ENCODE results near the gene RXRA. TPM values are rescaled to one million over a fixed set of nuclear protein-coding genes. Genes with fewer than 3 reads are reported as not detected.

Gene RXRA
- total and polyA plus RNA-seq, 10 of the 15 experiments (the other 5 are each of a cell fraction or from before 2014, with no cell fraction given) = 0.89 to 36.8 (median 11.1) TPM

- TF ChIP-seq, protein P1, sequence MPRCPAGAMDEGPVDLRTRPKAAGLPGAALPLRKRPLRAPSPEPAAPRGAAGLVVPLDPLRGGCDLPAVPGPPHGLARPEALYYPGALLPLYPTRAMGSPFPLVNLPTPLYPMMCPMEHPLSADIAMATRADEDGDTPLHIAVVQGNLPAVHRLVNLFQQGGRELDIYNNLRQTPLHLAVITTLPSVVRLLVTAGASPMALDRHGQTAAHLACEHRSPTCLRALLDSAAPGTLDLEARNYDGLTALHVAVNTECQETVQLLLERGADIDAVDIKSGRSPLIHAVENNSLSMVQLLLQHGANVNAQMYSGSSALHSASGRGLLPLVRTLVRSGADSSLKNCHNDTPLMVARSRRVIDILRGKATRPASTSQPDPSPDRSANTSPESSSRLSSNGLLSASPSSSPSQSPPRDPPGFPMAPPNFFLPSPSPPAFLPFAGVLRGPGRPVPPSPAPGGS (IDR thresholded peaks at IDR 0.05; ENCODE audit: borderline replicate concordance, insufficient read depth, low read depth, low read length, poor library complexity, severe bottlenecking) = no peak
- TF ChIP-seq RFX5 (IDR thresholded peaks at IDR 0.05; ENCODE audit: low read depth, low read length) (no peak), ATF7 (IDR thresholded peaks at IDR 0.05; ENCODE audit: low read depth) (no peak)
Measured at GRCh38 chr9:134486143-134486591, 159.9 kb downstream of the RXRA start (continued).

GRCh38 chr9:134486596-134486995 is 160.3 kb downstream of the RXRA start:
- FAIRE-seq = no peak
- ChIA-PET SMC1A (ENCODE audit: uncharacterized antibody, unreplicated experiment) (no interaction called here), POLR2A (no interaction called here), RAD21 (ENCODE audit: unreplicated experiment) (no interaction called here), CTCF (no interaction called here)
- TF ChIP-seq, protein P2, sequence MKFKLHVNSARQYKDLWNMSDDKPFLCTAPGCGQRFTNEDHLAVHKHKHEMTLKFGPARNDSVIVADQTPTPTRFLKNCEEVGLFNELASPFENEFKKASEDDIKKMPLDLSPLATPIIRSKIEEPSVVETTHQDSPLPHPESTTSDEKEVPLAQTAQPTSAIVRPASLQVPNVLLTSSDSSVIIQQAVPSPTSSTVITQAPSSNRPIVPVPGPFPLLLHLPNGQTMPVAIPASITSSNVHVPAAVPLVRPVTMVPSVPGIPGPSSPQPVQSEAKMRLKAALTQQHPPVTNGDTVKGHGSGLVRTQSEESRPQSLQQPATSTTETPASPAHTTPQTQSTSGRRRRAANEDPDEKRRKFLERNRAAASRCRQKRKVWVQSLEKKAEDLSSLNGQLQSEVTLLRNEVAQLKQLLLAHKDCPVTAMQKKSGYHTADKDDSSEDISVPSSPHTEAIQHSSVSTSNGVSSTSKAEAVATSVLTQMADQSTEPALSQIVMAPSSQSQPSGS (IDR thresholded peaks at IDR 0.05; ENCODE audit: low read length) = no peak
- TF ChIP-seq BHLHE40 (IDR thresholded peaks at IDR 0.05; ENCODE audit: borderline replicate concordance in 1 of 2, low read depth in 2 of 2, low read length in 1 of 2) (0 out of 4 replicates have a peak, but pooled peaks of 1 of the 2 experiments have one; percentile 20), ASH2L (IDR thresholded peaks at IDR 0.05; ENCODE audit: borderline replicate concordance, low read depth) (no peak), TCF12 (IDR thresholded peaks at IDR 0.05; ENCODE audit: low read depth, low read length) (no peak), NR2C1 (IDR thresholded peaks at IDR 0.05) (no peak), CEBPZ (IDR thresholded peaks at IDR 0.05; ENCODE audit: low read depth, low read length) (no peak), CBFB (IDR thresholded peaks at IDR 0.05; ENCODE audit: low read depth) (no peak), TAF1 (IDR thresholded peaks at IDR 0.05; ENCODE audit: borderline replicate concordance, low read depth, low read length) (no peak), SKIL (IDR thresholded peaks at IDR 0.05; ENCODE audit: low read depth, poor library complexity, severe bottlenecking) (no peak)
- Histone ChIP-seq H3K4me2 (ENCODE audit: control insufficient read depth, insufficient read depth) (no peak overlapping the region), H4K20me1 (ENCODE audit: control insufficient read depth, insufficient read depth) (no peaks in the 10 kb centered on the region), H3K4me3 (no peak overlapping the region), H2AFZ (ENCODE audit: control insufficient read depth, low read depth, low read length) (no peak overlapping the region), H3K4me1 (ENCODE audit: control insufficient read depth, insufficient read depth, low read length) (no peaks in the 10 kb centered on the region), H3K36me3 (ENCODE audit: control insufficient read depth in 2 of 2, insufficient read depth in 2 of 2, low read length in 1 of 2) (no peaks in the 10 kb centered on the region), H3K9ac (ENCODE audit: control insufficient read depth, insufficient read depth, low read length) (no peak overlapping the region), H3K27me3 (replicated peaks in 1 of 2; ENCODE audit: control insufficient read depth in 2 of 2, insufficient read depth in 2 of 2, low read length in 1 of 2) (peaks cover 2% of the 10 kb centered on the region in 2 experiments; a peak in 3 of 4 replicates), H3K27ac (ENCODE audit: control insufficient read depth, insufficient read depth) (no peak overlapping the region), H3K79me2 (ENCODE audit: control insufficient read depth, insufficient read depth, low read length) (no peaks in the 10 kb centered on the region), H3K9me3 (replicated peaks; ENCODE audit: control insufficient read depth, insufficient read depth, low read length) (no peaks in the 10 kb centered on the region)
- ATAC-seq = no peak
- in situ Hi-C loops (cut with MboI) = no loop called here
- 34% methylated on average over 11 of the region's 16 CpGs for WGBS (ENCODE audit: insufficient coverage, insufficient replicate concordance, low lambda C conversion rate, missing lambda C conversion rate)
- intact Hi-C loops (cut with micrococcal nuclease; ENCODE audit: unreplicated experiment) = no loop called here
- no peak for DNase-seq (ENCODE audit: low read depth, low spot score)
- BruUV-seq (replicated peaks) = no TSS peak

Data from GM12878 (cell line).